ENCODE results near the gene RNF148.

Gene RNF148

GRCh38 chr7:122702872-122703510, at the start of gene RNF148:
Gene RNF148 (minus strand): TSS chr7:122702922. CDS start chr7:122702750, 172 bp downstream.
- TF ChIP-seq CTCF (IDR thresholded peaks at IDR 0.05; ENCODE audit: low read depth, low read length, missing control alignments) = no peak
- no peak within 1 kb of the TSS for H3K27ac ChIP-seq
- no peaks in the 10 kb centered on the region for H3K36me3 ChIP-seq (replicated peaks)
- no peak within 1 kb of the TSS for H3K4me3 ChIP-seq (ENCODE audit: low read depth, low read length)
- H3K27me3 ChIP-seq (replicated peaks) = no peaks in the 10 kb centered on the region
- in situ Hi-C loops (cut with HindIII; ENCODE audit: low pct_ligation_motif_present, low sequenced_read_pairs) = no loop called here
- no peak for DNase-seq

- DNase-seq = no peak
- Histone ChIP-seq H3K27me3 (replicated peaks) (no peaks in the 10 kb centered on the region), H3K27ac (no peak overlapping the region), H3K36me3 (replicated peaks) (no peaks in the 10 kb centered on the region), H3K4me3 (ENCODE audit: low read depth, low read length) (no peak overlapping the region)
- in situ Hi-C loops (cut with HindIII; ENCODE audit: low pct_ligation_motif_present, low sequenced_read_pairs) = no loop called here
- TF ChIP-seq CTCF (IDR thresholded peaks at IDR 0.05; ENCODE audit: low read depth, low read length, missing control alignments) = no peak
These were observed 47.7 kb upstream of the RNF148 start for GRCh38 chr7:122750389-122750788.

GRCh38 chr7:122748195-122748594, 45.5 kb upstream of the RNF148 start:
- in situ Hi-C loops (cut with HindIII; ENCODE audit: low pct_ligation_motif_present, low sequenced_read_pairs) = no loop called here
- H3K27ac ChIP-seq = no peak overlapping the region
- H3K4me3 ChIP-seq (ENCODE audit: low read depth, low read length) = no peak overlapping the region
- no peaks in the 10 kb centered on the region for H3K27me3 ChIP-seq (replicated peaks)
- TF ChIP-seq CTCF (IDR thresholded peaks at IDR 0.05; ENCODE audit: low read depth, low read length, missing control alignments) = no peak
- no peak for DNase-seq
- no peaks in the 10 kb centered on the region for H3K36me3 ChIP-seq (replicated peaks)

- Histone ChIP-seq H3K36me3 (replicated peaks) (no peaks in the 10 kb centered on the region), H3K27me3 (replicated peaks) (no peaks in the 10 kb centered on the region), H3K4me3 (ENCODE audit: low read depth, low read length) (no peak overlapping the region), H3K27ac (no peak overlapping the region)
- in situ Hi-C loops (cut with HindIII; ENCODE audit: low pct_ligation_motif_present, low sequenced_read_pairs) = no loop called here
- DNase-seq = no peak
- no peak for TF ChIP-seq CTCF (IDR thresholded peaks at IDR 0.05; ENCODE audit: low read depth, low read length, missing control alignments)
These were observed 44.2 kb upstream of the RNF148 start for GRCh38 chr7:122746948-122747347.

GRCh38 chr7:122743211-122743610, 40.5 kb upstream of the RNF148 start:
- in situ Hi-C loops (cut with HindIII; ENCODE audit: low pct_ligation_motif_present, low sequenced_read_pairs) = no loop called here
- Histone ChIP-seq H3K36me3 (replicated peaks) (no peaks in the 10 kb centered on the region), H3K27me3 (replicated peaks) (no peaks in the 10 kb centered on the region), H3K27ac (no peak overlapping the region), H3K4me3 (ENCODE audit: low read depth, low read length) (no peak overlapping the region)
- no peak for TF ChIP-seq CTCF (IDR thresholded peaks at IDR 0.05; ENCODE audit: low read depth, low read length, missing control alignments)
- DNase-seq = no peak

GRCh38 chr7:122738947-122739346, 36.2 kb upstream of the RNF148 start:
- no peak overlapping the region for H3K4me3 ChIP-seq (ENCODE audit: low read depth, low read length)
- DNase-seq = no peak
- no peak overlapping the region for H3K27ac ChIP-seq
- TF ChIP-seq CTCF (IDR thresholded peaks at IDR 0.05; ENCODE audit: low read depth, low read length, missing control alignments) = no peak
- H3K36me3 ChIP-seq (replicated peaks) = no peaks in the 10 kb centered on the region
- no peaks in the 10 kb centered on the region for H3K27me3 ChIP-seq (replicated peaks)
- in situ Hi-C loops (cut with HindIII; ENCODE audit: low pct_ligation_motif_present, low sequenced_read_pairs) = no loop called here

All from brain microvascular endothelial cell (primary cell).